SKM-1 treated with dmso at 0.1 percent for 144 hours (cell line): ENCODE measurements around the gene GRAMD4.

ENCODE experiments used
- DNase-seq: peaks from one replicate; lab custom pipeline; 2025; ENCODE audit not compliant: unreplicated experiment; lab: John Stamatoyannopoulos, UW

The GRAMD4 gene

DNA sequence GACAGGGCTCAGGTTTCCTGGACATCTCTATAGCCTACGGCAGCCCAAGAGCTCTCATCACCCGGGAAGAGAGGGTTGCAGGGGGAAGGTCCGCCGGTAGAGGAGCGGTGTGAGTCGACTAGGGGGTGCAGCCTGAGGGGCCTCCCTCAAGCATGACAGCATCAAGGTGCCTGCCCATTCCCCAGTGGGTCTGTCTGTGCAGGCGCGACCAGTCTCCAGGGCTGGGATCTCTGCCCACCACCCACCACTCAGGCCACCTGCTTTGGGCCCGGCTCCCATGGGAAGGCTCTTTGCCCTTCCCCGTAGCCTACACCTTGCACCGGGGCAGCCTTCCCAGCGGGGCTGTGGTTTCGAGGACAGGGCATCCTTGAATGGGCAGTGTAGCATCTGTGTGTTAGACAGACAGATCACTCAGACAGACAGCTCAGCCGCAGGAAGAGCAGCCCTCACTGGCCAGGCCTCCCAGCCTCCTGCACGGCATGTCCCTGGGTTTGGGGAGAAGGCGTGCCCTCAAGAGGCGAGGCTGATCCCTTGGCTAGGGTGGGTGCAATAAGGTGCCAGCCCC is 88.7 kb downstream of the GRAMD4 start:
- DNase-seq, result no peak

DNA sequence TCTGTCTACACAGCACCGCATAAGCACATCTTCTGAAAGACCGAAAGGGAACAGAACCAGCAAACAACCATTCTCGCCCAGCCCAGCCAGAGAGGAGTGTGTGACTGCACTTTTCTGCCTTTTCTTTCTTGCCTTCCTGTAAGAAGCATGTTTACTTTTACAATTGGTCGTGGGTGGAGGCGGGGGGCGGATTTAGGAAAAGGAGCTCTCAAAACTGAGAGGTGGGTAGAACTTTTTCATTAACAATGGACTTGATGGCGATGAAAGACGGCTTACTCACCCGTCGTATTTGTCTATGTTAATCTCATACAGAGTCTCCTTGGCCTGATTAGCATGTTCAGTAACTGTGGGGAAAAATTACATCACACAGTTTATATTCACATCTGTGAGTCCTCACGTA is 90.6 kb downstream of the GRAMD4 start:
- DNase-seq, result no peak

- no peak for DNase-seq
These were observed 92.1 kb downstream of the GRAMD4 start for GRCh38 chr22:46712288-46712687.

DNA sequence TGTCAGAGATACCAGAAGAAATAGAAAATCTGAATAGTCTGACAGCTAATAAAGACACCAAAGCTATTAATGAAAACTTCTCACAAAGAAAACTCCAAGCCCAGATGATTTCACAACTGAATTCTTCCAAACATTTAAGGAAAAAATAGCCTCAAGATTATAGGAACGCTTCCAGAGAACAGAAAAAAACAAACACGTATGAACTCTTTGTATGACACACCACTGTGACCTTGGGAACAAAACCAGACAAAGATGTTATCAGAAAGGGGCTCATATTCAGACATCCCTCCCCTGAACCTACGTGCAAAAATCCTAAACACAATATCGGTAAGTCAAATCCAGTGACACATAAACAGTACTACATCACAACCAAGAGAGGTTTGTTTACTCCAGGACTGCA is 94.4 kb downstream of the GRAMD4 start:
- no peak for DNase-seq

- no peak for DNase-seq
These were observed 99.7 kb downstream of the GRAMD4 start for GRCh38 chr22:46719921-46720320.

- DNase-seq, result no peak
These were observed 101.4 kb downstream of the GRAMD4 start for GRCh38 chr22:46721501-46722085.

- DNase-seq, result no peak
These were observed 103.7 kb downstream of the GRAMD4 start for GRCh38 chr22:46723882-46724281.

- DNase-seq, result no peak
These were observed 104.9 kb downstream of the GRAMD4 start for GRCh38 chr22:46725096-46725495.

DNA sequence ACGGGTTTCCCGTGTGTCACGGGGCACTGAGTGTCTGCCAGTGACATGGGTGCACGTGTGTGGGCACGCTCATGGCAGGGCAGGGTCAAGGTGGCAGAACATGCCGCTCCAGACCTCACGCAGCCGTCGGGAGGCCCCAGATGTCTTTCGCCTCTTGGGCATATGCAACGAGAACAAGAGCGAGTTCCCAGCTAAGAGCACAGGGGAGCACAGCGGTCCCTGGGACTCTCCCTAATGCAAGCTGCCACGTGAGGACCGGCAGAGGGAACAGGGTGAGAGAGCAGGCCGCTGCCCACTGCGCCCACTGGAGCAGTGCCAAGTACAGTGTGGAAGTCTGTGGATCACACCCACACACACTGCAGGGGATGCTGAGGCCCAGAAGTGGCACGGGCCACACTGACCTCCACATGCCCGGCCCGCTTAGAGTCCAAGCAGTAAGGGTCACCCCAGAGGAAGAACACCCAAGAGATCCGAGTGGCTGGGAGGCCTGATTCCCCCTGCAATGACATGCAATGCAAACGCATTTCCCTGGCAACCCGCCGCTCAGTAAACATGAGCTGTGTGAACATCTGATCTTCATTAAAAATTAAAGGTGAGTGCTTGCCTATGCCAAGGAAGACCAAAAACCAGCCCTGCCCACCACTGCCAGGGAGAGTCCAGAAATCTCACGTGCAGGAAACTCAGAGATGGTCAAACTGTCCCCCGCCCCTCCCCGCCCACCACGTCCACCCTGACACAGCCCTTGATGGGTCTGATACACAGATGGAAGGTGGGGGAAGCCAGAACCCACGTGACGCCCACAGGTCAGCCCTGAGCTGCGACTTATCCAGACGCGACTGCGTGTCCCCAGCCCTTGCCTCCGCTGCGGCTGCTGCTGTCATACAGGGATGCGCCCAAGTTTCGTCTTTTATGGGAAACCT is 106.1 kb downstream of the GRAMD4 start:
- DNase-seq, result no peak

GRCh38 chr22:46726986-46727317 is 106.8 kb downstream of the GRAMD4 start:
- no peak for DNase-seq

GRCh38 chr22:46727813-46728364 is 107.7 kb downstream of the GRAMD4 start:
- DNase-seq, result no peak

GRCh38 chr22:46728470-46728869 is 108.3 kb downstream of the GRAMD4 start:
- no peak for DNase-seq
